Transverse colon (tissue), 4 donors: ENCODE data around the gene EXTL1. TPM values are rescaled to one million over a fixed set of nuclear protein-coding genes. Genes with fewer than 3 reads are reported as not detected.
A peak's percentile ranks its signal among the peaks of the same experiment; 100 is the strongest.

Experiments
- DNase-seq: peaks from one replicate; pipeline ENCODE4 v3.0.0-alpha.2; 2019
- H3K27ac ChIP-seq, 4 donors: fragments of 200-600 bp; sonication (generic); 2 replicates each; pipeline ENCODE4 v1.5.1; 2016 to 2018; ENCODE audit warnings: inconsistent platforms in 4 of 4
- H3K27me3 ChIP-seq: fragments of 200-600 bp; sonication (generic); 2 replicates; pipeline ENCODE4 v1.5.1; 2017; ENCODE audit warnings: inconsistent platforms
- H3K36me3 ChIP-seq, 4 donors: fragments of 200-600 bp; sonication (generic); 2 replicates each; pipeline ENCODE4 v1.5.1; 2017 to 2019; ENCODE audit warnings: inconsistent platforms in 4 of 4
- H3K4me1 ChIP-seq, 4 donors: fragments of 200-600 bp; sonication (generic); 2 replicates each; pipeline ENCODE4 v1.5.1; 2017 to 2020; ENCODE audit warnings: inconsistent platforms in 4 of 4
- H3K4me3 ChIP-seq, 4 donors: fragments of 200-600 bp; sonication (generic); 1 replicate in 1 of 4; 2 replicates in 3 of 4; pipeline versions ENCODE4 v1.5.1 to v1.6.1; 2017 to 2019; ENCODE audit warnings: inconsistent platforms in 4 of 4
- H3K9me3 ChIP-seq, 2 donors: fragments of 200-600 bp; sonication (generic); 2 replicates each; pipeline ENCODE4 v1.5.1; 2017 to 2019; ENCODE audit warnings: inconsistent platforms in 2 of 2
- CTCF ChIP-seq, 5 experiments: fragments of 200-600 bp in 3 of 5; fragments of 450-650 bp in 2 of 5; sonication (generic) in 3 of 5; IDR thresholded peaks; 1 replicate in 2 of 5; 2 replicates in 3 of 5; pipeline ENCODE4 v1.5.1; 2016 to 2017; ENCODE audit warnings: antibody characterized with exemption in 5 of 5, inconsistent platforms in 3 of 5, mild to moderate bottlenecking in 2 of 5, moderate library complexity in 1 of 5
- EP300 ChIP-seq: sonication (generic); formaldehyde crosslinking; IDR thresholded peaks from one replicate; pipeline ENCODE4 v1.6.1; 2017; ENCODE audit warnings: antibody characterized with exemption, low read depth
- POLR2A ChIP-seq: fragments of 450-650 bp; IDR thresholded peaks from one replicate; pipeline ENCODE4 v1.6.1; 2016; ENCODE audit warnings: antibody characterized with exemption, mild to moderate bottlenecking, moderate library complexity
- POLR2AphosphoS5 ChIP-seq, 3 donors: sonication (generic); formaldehyde crosslinking; IDR thresholded peaks; one replicate each; pipeline ENCODE4 v1.6.1; 2016; ENCODE audit warnings: antibody characterized with exemption in 3 of 3
- WGBS, 2 donors: methylation state at CpG; one replicate each; pipeline ENCODE4 v1.1.5; 2018; ENCODE audit warnings: low coverage in 1 of 2; 5-methylcytosine and 5-hydroxymethylcytosine counted together
- in situ Hi-C, 4 donors: fragments of 200-750 bp; cut with MboI; loops; one replicate each; pipeline versions ENCODE4 v1.15.0 to v1.15.1; 2017; ENCODE audit warnings: low sequenced_read_pairs in 3 of 4, low pct_ligation_motif_present in 1 of 4, low pct_unique_long_range_greater_than_20kb in 1 of 4
- intact Hi-C: fragments of 100-400 bp; cut with DNase I; formaldehyde crosslinking; loops from one replicate; pipeline ENCODE4 v1.15.1; 2023; ENCODE audit warnings: low total_unique reads
- total RNA-seq, 4 donors: library from RNA; depleted of rRNA; stranded (reverse); fragments of >200 nt; gene quantifications; one replicate each; pipeline ENCODE4 v1.1.0, GENCODE V29; 2016

EXTL1 gene
- total RNA-seq, 4 donors from 2014 or later = 0.16 to 0.41 TPM; not detected in 2

GRCh38 chr1:26046246-26047095 lies 24.9 kb downstream of the EXTL1 start:
- Histone ChIP-seq H3K4me1 (peaks cover 0 to 31% (median 15%) of the 10 kb centered on the region in 4 donors), H3K27me3 (peaks cover 68% of the 10 kb centered on the region), H3K4me3 (peak overlapping the region in 2 of 4 donors; percentile 18 to 30), H3K9me3 (no peaks in the 10 kb centered on the region), H3K36me3 (no peaks in the 10 kb centered on the region), H3K27ac (no peak overlapping the region)
- intact Hi-C loops = no loop called here
- TF ChIP-seq CTCF (IDR thresholded peaks at IDR 0.05) (no peak), EP300 (no peak), POLR2A (no peak), POLR2AphosphoS5 (IDR thresholded peaks at IDR 0.05) (no peak)
- no peak for DNase-seq
- in situ Hi-C loops = loop anchor here (10.0 to 25.0 kb wide), 3 partner anchors 91 to 116 kb away; partner anchors contain the start of genes C1orf232 (in 2 of the 4), FAM110D (in 2 of the 4), ZNF593 (in 2 of the 4) and ZNF593OS (in 2 of the 4)
- whole genome bisulfite sequencing, 2 donors = 13% methylated on average over 54 of the region's 57 CpGs; no CpG with 5 or more reads in 1 of the 2 donors

GRCh38 chr1:26047278-26047874 lies 25.8 kb downstream of the EXTL1 start:
- in situ Hi-C loops = loop anchor here (10.0 to 25.0 kb wide), 3 partner anchors 90 to 115 kb away; partner anchors contain the start of genes C1orf232 (in 2 of the 4), FAM110D (in 2 of the 4), ZNF593 (in 2 of the 4) and ZNF593OS (in 2 of the 4)
- Histone ChIP-seq H3K9me3 (no peaks in the 10 kb centered on the region), H3K27ac (no peak overlapping the region), H3K27me3 (peaks cover 66% of the 10 kb centered on the region), H3K36me3 (no peaks in the 10 kb centered on the region), H3K4me1 (peaks cover 0 to 31% (median 15%) of the 10 kb centered on the region in 4 donors), H3K4me3 (no peak overlapping the region)
- intact Hi-C loops = no loop called here
- TF ChIP-seq POLR2A (no peak), EP300 (no peak), CTCF (IDR thresholded peaks at IDR 0.05) (no peak), POLR2AphosphoS5 (IDR thresholded peaks at IDR 0.05) (no peak)
- DNase-seq = no peak
- WGBS, 2 donors = 62 to 75% methylated on average over 4 to 7 of the region's 7 CpGs

- Histone ChIP-seq H3K27me3 (peaks cover 56% of the 10 kb centered on the region), H3K27ac (peak overlapping the region in 1 of 4 donors; percentile 15), H3K4me3 (no peak overlapping the region), H3K4me1 (peaks cover 0 to 31% (median 15%) of the 10 kb centered on the region in 4 donors), H3K9me3 (no peaks in the 10 kb centered on the region), H3K36me3 (no peaks in the 10 kb centered on the region)
- 51% methylated on average over 10 of the region's 10 CpGs; no CpG with 5 or more reads in 1 of the 2 donors for WGBS, 2 donors
- TF ChIP-seq EP300 (no peak), POLR2AphosphoS5 (IDR thresholded peaks at IDR 0.05) (no peak), POLR2A (no peak), CTCF (IDR thresholded peaks at IDR 0.05) (no peak)
- intact Hi-C loops = no loop called here
- in situ Hi-C loops = loop anchor here (10.0 to 25.0 kb wide), 3 partner anchors 88 to 113 kb away; partner anchors contain the start of genes C1orf232 (in 2 of the 4), FAM110D (in 2 of the 4), ZNF593 (in 2 of the 4) and ZNF593OS (in 2 of the 4)
- DNase-seq = peak; percentile 62
Observed at GRCh38 chr1:26049531-26050247, 28.1 kb downstream of the EXTL1 start.
